ENCODE results near the gene BIN2.

The BIN2 gene

DNA sequence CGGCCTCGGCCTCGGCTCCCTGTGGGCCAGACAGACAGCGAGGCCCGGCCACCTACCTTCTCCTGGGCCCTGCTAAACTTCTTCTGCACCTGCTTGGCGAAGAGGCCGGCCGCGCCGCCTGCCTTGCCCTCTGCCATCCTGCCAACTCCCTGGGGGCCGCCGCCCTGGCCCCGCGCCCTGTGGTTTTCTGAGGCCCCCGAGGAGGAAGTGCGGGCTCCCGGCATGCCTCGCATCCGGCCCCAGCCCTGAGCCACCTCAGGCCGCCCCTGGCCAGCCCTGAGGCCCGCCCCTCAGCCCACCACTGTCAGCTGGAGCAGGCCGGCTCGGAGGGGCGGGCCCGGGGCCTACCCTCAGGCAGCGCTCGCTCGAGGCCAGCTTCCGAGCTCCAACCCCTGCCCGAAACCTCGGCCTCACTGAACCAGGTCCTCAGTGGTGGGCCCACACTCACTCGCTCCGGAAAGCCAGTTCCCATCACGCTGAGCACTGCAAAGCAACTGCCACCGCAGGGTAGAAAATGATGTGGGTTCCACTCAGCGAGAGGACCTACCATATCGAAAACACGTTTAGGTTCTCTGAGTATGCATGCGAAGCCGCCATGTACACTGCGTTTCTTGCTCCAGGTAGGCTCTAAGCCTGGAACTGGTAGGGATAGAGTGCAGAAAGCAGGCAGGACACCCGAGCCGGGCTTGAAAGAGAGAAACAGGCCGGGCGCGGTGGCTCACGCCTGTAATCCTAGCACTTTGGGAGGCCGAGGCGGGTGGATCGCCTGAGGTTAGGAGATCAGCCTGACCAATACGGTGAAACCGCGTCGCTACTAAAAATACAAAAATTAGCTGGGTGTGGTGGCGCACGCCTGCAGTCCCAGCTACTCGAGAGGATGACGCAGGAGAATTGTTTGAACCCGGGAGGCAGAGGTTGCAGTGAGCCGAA is at the start of gene BIN2:
Gene BIN2, minus strand, starts transcription at position 209 of the 930 bp plus-strand sequence. Its CDS starts 72 bp downstream, at position 137.
- peak; percentile 31 to 42 (median 36) for DNase-seq (ENCODE audit: low read depth in 3 of 3, low spot score in 1 of 3)

DNA sequence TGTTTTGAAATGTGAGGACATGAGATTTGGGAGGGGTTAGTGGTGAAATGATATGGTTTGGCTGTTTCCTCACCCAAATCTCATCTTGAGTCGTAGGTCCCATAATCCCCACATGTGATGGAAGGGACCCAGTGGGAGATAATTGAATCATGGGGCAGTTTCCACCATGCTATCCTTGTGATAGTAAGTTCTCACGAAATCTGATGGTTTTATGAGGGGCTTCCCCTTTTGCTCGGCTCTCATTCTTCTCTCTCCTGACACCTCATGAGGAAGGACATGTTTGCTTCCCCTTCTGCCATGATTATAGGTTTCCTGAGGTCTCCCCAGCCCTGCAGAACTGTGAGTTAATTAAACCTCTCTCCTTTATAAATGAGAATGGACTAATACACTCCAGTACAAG is 49.2 kb upstream of the BIN2 start:
- DNase-seq (ENCODE audit: low read depth in 3 of 3, low spot score in 1 of 3) = no peak

DNA sequence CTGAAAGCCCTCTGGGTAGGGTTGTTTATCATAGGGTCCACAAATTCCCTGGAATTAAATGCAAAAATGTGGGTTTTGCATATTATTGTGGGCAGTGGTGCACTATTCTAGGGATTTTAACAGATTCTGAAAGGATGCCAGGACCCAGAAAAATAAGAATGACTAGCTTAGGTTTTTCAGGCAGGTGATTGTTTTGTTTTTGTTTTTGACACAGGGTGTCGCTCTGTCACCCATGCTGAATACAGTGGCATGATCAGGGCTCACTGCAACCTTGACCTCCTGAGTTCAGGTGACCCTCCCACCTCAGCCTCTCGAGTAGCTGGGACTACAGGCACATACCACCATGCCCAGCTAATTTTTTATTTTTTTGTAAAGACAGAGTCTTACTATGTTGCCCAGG is 48.0 kb upstream of the BIN2 start:
- DNase-seq (ENCODE audit: low read depth in 3 of 3, low spot score in 1 of 3) = no peak

DNA sequence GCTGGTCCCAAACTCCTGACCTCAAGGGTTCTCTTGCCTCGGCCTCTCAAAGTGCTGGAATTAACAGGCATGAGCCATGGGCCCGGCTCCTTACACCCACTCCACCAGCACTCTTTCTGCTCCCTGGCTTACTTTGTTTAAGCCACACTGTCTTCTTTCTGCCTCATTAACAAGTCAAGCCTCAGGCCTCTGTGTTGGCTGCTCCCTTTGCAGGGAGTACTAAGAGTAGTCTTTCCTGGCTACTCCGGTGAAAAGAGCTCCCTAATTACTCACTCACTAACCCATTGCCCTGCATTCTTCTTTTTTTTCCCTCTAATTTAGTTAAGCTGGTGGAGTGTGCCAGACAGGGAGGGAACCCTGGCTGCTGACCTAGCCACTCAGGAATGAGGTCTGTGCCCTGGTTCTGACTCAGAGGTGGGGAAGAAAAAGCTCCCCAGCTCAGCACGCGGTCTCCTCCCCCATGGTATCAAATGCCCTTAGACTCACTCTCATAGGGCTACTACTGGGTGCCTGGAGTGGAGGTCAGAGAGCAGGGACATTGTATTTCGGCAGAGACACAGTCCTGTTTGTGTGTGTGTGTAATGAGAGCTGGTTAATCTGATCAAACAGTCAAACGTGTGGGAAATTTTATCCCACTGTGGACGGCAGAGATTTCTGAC is 47.5 kb upstream of the BIN2 start:
- DNase-seq (ENCODE audit: low read depth in 3 of 3, low spot score in 1 of 3) = no peak

DNA sequence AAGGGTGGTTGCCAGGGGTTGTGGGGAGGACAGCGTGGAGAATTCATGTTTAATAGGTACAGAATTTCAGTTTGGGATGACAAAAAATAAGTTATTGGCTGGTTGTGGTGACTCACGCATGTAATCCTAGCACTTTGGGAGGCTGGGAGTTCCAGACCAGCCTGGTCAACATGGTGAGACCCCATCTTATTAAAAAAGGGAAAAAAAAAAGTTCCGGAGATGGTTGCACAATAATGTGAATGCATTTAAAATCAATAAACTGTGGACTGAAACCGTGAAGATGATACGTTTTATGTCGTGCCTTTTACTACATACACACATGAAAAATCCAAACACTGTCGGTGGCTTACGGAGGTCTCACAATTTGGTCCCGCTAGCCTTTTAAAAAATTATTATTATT is 46.7 kb upstream of the BIN2 start:
- no peak for DNase-seq (ENCODE audit: low read depth in 3 of 3, low spot score in 1 of 3)

DNA sequence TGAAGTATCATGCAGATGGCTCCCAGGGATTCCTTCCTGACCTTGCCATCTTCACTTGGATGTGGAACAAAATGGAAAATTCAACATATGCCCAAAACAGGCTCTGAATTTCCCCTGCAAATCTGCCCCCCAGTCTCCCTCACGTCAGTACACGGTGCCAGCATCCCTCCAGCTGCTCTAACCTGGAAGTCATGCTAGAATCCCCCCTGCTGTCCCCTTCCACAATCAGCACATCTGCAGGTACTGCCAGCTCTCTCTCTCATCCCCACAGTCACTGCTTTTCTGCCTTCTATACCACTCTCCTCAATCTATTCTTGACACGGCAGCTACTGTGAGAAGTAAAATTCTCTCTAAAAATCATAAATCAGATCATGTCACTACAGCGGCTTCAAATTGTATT is 45.6 kb upstream of the BIN2 start:
- DNase-seq (ENCODE audit: low read depth in 3 of 3, low spot score in 1 of 3) = no peak

DNA sequence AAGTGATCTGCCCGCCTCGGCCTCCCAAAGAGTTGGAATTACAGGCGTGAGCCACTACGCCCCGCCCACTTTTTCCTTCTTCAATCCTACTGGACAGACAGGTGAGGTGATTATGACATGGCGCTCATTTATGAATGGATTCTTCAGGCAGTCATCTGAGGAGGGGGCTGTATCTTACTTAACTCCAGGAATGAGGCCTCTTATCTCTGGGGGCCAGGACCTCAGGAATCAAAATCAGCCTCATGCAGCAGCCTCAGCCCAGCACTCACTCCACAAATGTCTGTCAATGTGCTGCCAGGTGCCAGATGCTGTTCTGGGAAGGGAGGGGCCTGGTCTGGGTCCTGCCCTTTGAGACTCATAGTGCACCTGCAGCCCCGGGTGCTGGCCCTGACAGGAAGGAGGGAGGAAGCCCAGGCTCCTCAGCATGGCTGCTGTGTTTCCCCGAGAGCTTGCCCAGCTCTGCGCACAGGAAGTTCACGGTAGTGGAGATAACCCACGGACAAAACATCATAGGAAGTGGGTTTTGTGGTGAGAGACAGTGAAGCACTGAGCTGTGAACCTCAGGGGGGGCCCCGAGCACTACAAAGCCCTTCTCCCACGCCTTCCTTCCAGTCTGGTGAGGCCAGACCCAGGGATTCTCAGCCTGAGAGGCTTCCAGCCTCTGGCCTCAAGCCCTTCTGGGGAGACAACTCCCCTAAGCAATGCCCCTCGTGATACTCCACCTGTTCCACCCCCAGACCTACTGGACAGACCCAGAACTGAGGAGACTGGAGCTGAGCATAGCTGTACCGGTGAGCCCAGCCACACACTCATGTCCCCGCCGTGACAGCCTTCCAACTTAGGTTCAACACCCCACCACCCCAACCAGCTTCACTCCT is 44.9 kb upstream of the BIN2 start:
- peak; percentile 53 to 76 (median 72) for DNase-seq (ENCODE audit: low read depth in 3 of 3, low spot score in 1 of 3)

DNA sequence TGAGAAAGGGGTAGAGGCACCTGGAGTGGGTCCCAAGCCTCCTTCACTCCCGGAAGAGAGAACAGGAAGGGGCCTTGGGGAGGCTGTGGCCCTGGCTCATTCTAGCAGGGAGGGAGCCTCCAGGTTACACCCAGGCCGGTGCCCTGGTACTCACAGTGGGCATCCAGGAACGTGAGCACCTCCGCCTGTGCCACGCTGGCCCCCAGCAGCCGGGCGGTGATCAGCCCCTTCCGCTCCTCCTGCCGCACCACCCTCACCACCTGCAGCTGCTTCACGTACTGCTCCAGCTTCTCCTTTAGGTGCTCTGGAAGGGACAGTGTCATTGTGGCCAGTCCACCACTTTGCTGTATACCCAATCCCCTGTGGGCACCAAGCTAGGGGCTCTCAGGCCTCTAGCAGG is 41.3 kb upstream of the BIN2 start:
- no peak for DNase-seq (ENCODE audit: low read depth in 3 of 3, low spot score in 1 of 3)

DNA sequence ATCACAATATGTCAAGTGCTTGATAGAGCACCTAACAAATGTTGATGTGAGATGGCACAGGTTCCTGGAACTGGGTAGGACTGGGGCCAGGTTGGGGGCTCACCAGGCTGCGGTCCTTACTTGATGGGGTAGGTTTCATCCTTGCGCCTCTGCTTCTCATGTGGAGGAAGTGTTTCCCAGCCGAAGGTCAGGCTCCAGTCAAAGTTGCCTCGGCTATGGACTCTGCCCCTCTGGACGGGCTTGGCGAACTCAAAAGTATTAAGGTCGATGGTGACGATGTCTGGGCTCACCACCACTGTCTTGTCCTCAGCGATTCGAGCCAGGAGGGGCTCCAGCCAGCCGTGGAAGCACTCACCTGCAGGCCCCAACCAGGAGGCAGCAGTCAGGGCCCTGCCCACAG is 40.0 kb upstream of the BIN2 start:
- DNase-seq (ENCODE audit: low read depth in 3 of 3, low spot score in 1 of 3) = no peak

DNA sequence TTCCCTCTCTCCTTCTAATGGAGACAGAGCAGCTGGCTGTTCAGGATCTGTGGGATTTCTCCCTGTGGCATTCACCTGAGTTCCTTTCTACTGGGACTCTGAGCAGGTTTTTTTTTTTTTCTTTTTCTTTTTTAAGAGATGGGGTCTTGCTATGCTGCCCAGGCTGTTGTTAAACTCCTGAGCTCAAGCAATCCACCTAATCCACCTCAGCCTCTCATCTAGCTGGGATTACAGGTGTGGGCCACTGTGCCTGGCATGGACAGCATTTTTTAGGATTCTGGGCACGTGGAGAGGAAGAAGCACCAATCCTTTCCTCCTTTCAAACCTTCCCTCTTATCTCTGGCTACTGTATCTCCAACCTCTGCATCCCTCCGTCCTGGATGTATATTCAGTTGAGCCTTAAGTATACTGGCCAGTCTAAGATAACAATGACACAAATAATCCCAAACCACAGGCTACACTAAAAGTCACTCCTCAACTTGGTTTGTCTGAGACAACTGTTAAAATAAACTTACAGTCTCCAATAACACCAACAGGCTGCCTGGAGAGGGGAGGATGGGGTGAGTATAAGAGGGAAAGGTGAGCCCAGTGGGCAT is 38.9 kb upstream of the BIN2 start:
- no peak for DNase-seq (ENCODE audit: low read depth in 3 of 3, low spot score in 1 of 3)

DNA sequence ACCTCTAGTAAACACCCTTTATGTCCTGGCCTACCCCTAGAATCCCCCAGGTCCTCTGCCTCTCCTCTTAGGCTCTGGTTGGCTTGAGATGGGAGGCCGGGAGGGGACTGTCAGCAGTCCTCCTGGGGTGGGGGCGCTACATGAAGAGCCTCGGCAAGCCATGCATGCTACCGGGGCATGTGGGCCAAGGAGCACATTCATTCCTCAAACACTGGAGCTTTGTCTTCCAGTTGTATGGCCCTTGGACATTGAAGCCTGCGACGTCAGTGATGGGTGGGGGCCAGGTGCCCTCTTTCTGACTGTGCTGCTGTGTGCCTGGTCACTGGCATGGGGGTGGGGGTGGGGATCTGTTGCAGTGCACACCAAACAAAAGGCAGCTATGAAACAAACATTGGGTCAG is 38.3 kb upstream of the BIN2 start:
- no peak for DNase-seq (ENCODE audit: low read depth in 3 of 3, low spot score in 1 of 3)

DNA sequence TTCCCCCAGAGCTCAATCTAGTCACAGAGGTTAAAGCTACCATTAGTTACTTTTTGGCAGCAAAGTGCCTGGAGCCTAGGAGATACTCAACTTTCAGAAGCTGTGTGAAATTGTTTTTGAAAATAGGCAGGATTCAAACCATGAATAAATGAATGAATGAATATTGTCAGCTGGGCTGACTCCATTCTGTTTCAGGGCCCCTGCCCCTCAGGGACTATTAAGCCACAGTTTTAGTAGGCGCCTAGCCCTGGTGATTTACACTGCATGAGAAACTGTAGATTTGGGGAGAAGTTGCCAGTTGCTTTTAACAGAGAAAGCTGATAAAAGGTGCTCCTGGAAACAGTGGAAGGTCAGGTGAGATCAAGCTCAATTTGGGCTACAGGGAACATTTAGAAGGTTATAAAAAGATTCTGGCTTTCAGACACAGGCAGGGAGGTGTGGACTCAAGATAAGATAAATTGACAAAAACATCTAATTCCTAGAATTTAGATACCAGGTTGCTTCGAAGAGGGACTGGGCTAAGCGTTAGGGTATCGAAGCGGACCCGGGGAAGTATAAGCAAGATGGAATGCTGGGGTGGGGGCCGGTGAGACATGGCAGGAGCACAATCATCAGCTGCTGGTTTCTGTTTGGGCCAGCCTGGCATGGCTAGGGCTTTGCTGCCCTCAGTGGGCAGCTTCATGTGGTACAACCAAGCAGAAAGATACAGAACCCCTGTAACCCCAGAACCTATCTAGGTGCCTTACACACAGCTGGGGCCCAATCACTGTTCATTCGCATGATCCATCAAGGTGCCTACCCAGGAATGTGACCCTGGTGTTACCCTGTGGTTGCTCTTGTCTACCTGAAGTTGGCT is 37.4 kb upstream of the BIN2 start:
- DNase-seq (ENCODE audit: low read depth in 3 of 3, low spot score in 1 of 3) = no peak

DNA sequence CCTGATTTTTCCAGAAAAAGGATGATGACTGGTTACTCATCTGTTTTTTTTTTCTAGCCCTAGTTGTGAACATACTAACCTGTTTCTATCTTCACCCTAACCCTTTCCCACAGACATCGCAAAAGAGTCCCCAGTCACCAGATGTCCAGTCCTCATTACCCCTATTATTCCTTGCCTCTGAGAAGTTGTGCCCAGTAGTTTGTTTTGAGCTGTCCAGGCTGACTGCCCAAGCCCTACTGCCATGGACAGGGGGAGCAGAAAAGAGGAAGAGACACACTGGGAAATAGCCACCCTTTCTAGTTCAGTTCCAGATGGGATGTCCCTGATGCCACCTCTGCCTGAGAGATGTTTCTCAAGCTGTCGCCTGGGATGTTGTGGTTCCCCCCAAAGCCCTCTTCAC is 36.3 kb upstream of the BIN2 start:
- DNase-seq (ENCODE audit: low read depth in 3 of 3, low spot score in 1 of 3) = no peak

DNA sequence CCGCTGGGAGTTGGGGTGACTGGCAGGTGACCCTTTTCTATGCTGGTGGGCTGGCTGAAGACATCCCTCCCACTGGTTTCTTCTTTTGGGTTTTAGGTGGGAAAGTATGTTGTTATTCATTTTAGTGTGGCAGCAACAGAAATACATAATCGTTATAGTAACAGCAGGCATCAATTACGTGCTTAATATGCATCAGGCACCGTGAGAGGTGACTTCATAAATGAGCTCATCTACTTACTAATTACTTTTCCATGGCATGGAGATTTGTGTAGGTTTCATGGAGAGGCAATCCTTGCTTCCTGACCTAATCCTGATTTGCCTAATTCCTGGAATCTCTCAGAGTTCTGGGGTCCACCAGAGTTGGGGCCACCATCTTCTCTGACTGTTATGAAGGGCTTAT is 35.9 kb upstream of the BIN2 start:
- no peak for DNase-seq (ENCODE audit: low read depth in 3 of 3, low spot score in 1 of 3)

DNA sequence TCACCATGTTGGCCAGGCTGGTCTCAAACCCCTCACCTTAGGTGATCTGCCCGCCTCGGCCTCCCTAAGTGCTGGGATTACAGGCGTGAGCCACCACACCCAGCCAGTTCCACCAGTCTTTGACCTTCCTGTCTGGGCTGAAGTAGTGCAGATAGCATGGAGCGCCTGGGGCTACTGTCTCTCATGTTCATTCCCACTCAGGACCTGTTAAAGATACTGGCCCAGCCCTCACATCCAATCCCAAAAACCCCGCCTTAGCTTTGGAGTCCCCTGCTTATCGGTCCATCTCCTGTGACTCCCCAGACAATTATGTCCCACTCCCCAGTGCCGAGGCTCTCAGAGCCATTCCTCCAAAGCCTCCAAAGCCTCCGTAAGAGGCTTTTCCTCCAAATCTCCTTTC is 34.5 kb upstream of the BIN2 start:
- DNase-seq (ENCODE audit: low read depth in 3 of 3, low spot score in 1 of 3) = no peak

DNA sequence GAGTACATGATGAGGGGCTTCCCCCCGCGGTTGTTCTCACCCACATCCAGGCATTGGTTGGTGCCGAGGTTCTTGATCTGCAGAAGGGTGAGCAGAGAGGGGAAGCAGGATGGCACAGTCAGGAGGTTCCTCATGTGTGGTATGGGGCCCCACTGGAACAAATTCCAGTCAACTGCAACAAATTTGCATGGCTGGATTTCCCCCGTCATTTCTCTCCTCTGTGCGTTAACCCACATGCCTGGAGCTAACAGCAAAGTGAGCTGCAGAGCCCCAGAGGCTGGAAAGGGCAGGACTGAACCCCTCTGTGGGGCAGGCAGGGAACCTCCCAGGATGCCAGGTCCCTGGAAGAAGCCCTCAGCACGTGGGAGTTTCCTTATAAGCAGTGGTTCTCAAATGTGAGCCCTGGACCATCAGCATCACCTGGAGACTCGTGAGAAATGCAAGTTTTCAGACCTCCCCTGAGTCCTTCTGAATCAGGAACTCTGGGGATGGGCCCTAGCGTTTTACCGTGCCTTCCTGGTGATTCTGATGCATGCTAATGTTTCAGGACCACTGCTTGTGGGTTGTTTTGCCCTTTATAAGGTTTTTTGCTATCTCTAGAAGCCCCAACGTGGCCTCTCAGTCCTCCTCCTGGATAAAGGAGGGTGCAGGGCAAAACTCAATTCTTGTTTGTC is 33.5 kb upstream of the BIN2 start:
- no peak for DNase-seq (ENCODE audit: low read depth in 3 of 3, low spot score in 1 of 3)

DNA sequence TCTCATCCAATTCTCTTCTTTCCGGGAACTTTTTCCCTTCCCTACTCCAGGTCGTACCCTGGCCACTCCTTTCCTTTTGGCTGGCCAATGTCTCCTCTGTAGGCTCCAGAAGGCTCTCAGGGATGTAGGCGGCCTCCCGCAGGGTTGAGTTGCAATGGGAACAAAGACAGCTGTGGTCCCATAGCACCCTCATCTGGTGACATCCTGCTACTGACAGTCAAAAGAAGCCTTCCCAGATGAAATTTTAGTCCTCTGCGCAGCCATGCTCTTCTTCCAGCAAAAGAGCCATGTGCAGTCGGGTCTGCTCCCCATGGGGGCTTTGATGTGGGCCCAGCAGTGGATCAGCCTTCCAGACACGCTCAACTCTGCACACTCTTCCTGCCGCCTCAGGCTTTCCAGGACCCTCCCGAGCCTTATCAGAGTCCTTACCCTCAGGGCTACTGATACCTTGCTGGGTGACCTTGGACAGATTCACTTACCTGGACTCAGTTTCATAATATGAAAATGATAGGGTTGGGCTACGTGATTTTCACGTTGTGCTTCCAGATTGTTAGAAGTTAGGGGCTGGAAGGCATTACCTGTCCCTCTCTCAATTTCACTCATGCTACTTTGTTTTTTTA is 28.0 kb upstream of the BIN2 start:
- peak in 1 of 3 donors; percentile 7 for DNase-seq (ENCODE audit: low read depth in 3 of 3, low spot score in 1 of 3)

DNA sequence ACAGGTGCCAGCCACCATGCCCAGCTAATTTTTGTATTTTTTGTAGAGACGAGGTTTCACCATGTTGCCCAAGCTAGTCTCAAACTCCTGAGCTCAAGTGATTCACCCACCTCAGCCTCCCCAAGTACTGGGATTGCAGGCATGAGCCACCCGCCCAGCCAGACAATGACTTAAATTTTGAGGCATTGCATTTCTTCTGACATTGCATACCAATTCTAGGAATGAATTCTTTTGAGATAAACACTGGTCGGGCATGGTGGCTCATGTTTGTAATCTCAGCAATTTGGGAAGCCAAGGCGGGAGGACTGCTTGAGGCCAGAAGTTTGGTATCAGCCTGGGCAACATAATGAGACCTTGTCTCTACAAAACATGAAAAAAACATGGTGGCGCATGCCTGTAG is 25.1 kb upstream of the BIN2 start:
- no peak for DNase-seq (ENCODE audit: low read depth in 3 of 3, low spot score in 1 of 3)

DNA sequence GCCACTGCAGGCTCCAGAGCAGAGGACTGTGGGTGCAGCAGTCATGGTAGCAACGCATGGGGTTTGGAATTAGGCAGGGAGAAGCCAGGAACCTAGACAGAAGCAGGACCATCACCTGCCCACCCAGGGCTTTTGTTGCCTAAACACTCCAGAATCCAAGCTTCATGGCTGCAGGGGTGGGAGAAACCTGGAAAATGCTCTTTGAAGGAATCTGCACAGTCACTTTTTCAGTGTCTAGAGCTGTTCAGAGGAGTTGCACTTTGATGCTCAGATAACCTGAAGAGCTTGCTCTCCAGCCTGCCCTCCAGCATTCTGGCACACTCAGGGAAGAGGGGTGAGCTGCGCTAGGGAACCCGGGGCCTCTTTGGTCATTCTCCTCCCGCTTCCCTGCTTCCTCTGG is 24.1 kb upstream of the BIN2 start:
- DNase-seq (ENCODE audit: low read depth in 3 of 3, low spot score in 1 of 3) = no peak

All from stimulated activated CD4-positive, alpha-beta T cell treated with anti-CD3 and anti-CD28 coated beads, TNF-alpha, amount 100 ng/mL, for 1 hour (primary cell).